Measurements from ENCODE around the gene CACNA2D3.

DNA sequence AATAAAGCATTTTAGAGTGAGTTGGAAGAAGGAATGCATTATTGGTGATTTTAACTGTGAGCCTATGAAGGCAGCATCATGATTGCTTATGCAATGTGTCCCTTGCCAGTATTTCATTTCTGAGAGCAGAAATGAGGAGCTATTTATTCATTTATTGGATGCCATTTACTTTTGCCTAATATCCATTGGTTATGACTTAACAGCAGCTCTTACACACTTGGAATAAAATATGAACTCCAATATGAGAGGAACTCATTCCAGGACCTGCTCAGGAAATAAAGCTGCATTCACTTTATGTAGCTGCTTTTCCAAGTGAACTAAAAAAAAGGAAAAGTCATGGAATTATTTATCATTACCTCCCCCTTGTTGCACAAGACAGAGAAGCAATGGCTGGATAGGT is 525.4 kb downstream of the CACNA2D3 start:
- TF ChIP-seq POLR2A (IDR thresholded peaks at IDR 0.05) (no peak), EP300 (IDR thresholded peaks at IDR 0.05; ENCODE audit: low read depth) (no peak), POLR2AphosphoS5 (IDR thresholded peaks at IDR 0.05) (no peak)
- TF ChIP-seq, protein P1, sequence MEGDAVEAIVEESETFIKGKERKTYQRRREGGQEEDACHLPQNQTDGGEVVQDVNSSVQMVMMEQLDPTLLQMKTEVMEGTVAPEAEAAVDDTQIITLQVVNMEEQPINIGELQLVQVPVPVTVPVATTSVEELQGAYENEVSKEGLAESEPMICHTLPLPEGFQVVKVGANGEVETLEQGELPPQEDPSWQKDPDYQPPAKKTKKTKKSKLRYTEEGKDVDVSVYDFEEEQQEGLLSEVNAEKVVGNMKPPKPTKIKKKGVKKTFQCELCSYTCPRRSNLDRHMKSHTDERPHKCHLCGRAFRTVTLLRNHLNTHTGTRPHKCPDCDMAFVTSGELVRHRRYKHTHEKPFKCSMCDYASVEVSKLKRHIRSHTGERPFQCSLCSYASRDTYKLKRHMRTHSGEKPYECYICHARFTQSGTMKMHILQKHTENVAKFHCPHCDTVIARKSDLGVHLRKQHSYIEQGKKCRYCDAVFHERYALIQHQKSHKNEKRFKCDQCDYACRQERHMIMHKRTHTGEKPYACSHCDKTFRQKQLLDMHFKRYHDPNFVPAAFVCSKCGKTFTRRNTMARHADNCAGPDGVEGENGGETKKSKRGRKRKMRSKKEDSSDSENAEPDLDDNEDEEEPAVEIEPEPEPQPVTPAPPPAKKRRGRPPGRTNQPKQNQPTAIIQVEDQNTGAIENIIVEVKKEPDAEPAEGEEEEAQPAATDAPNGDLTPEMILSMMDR (IDR thresholded peaks at IDR 0.05): no peak

Data from transverse colon (tissue), 4 donors.